HepG2 (cell line): Measurements from ENCODE around the gene GNAI2. TPM values are rescaled to one million over a fixed set of nuclear protein-coding genes. Genes with fewer than 3 reads are reported as not detected.
A peak's percentile ranks its signal among the peaks of the same experiment; 100 is the strongest.

Experiments
- CBX5 ChIP-seq: sonication (generic); formaldehyde crosslinking; IDR thresholded peaks from 2 replicates; pipeline ENCODE4 v1.4.0; 2020; ENCODE audit warnings: missing genetic modification reagents, borderline replicate concordance
- CCDC6 ChIP-seq: sonication (generic); formaldehyde crosslinking; IDR thresholded peaks from 2 replicates; pipeline ENCODE4 v1.8.1; 2022; ENCODE audit warnings: mild to moderate bottlenecking, missing genetic modification reagents, moderate library complexity
- ESRRA ChIP-seq: sonication (generic); formaldehyde crosslinking; IDR thresholded peaks from 2 replicates; pipeline ENCODE4 v1.5.1; 2020; ENCODE audit warnings: mild to moderate bottlenecking, low read depth, missing genetic modification reagents
- FOXK1 ChIP-seq: sonication (generic); formaldehyde crosslinking; IDR thresholded peaks from 2 replicates; pipeline ENCODE4 v1.4.0; 2020; ENCODE audit warnings: low read depth, missing genetic modification reagents, borderline replicate concordance
- FUBP1 ChIP-seq: sonication (generic); formaldehyde crosslinking; IDR thresholded peaks from 2 replicates; pipeline ENCODE4 v1.5.1; 2020; ENCODE audit warnings: missing genetic modification reagents, mild to moderate bottlenecking, borderline replicate concordance
- GMEB2 ChIP-seq: IDR thresholded peaks from 2 replicates; pipeline ENCODE4 v1.6.1; 2016; ENCODE audit warnings: missing biosample characterization, missing genetic modification reagents, low read depth
- HOXA9 ChIP-seq: sonication (generic); formaldehyde crosslinking; IDR thresholded peaks from 2 replicates; pipeline ENCODE4 v1.8.1; 2022; ENCODE audit warnings: missing genetic modification reagents, mild to moderate bottlenecking, moderate library complexity, borderline replicate concordance
- MAF1 ChIP-seq: sonication (generic); formaldehyde crosslinking; IDR thresholded peaks from 2 replicates; pipeline ENCODE4 v1.5.0; 2020; ENCODE audit warnings: missing genetic modification reagents, borderline replicate concordance
- MED13 ChIP-seq: sonication (generic); formaldehyde crosslinking; IDR thresholded peaks from 2 replicates; pipeline ENCODE4 v1.5.0; 2020; ENCODE audit warnings: missing genetic modification reagents
- MTF2 ChIP-seq: sonication (generic); formaldehyde crosslinking; IDR thresholded peaks from 2 replicates; pipeline ENCODE4 v1.5.0; 2020; ENCODE audit warnings: missing genetic modification reagents, borderline replicate concordance
- SRY ChIP-seq: sonication (generic); formaldehyde crosslinking; IDR thresholded peaks from 2 replicates; pipeline ENCODE4 v1.8.0; 2022; ENCODE audit warnings: mild to moderate bottlenecking, missing genetic modification reagents
- TEAD3 ChIP-seq: optimal IDR thresholded peaks from 2 replicates; pipeline ENCODE3; 2016; ENCODE audit warnings: borderline replicate concordance
- ZBTB3 ChIP-seq: sonication (generic); formaldehyde crosslinking; IDR thresholded peaks from 2 replicates; pipeline ENCODE4 v1.4.0; 2020; ENCODE audit warnings: low read depth, mild to moderate bottlenecking, moderate library complexity, missing genetic modification reagents, borderline replicate concordance
- ZBTB4 ChIP-seq: sonication (generic); formaldehyde crosslinking; IDR thresholded peaks from 2 replicates; pipeline ENCODE4 v1.4.0; 2020; ENCODE audit warnings: missing genetic modification reagents, mild to moderate bottlenecking, borderline replicate concordance
- ZNF724P ChIP-seq: sonication (generic); formaldehyde crosslinking; IDR thresholded peaks from 2 replicates; pipeline ENCODE4 v1.8.0; 2022; ENCODE audit warnings: missing genetic modification reagents, borderline replicate concordance
- ZNF770 ChIP-seq: sonication (generic); formaldehyde crosslinking; IDR thresholded peaks from 2 replicates; pipeline ENCODE4 v1.5.0; 2020; ENCODE audit warnings: mild to moderate bottlenecking, missing genetic modification reagents
- ZNF839 ChIP-seq: sonication (generic); formaldehyde crosslinking; IDR thresholded peaks from 2 replicates; pipeline ENCODE4 v1.4.0; 2020; ENCODE audit warnings: missing genetic modification reagents, mild to moderate bottlenecking, borderline replicate concordance
- ZNF883 ChIP-seq: sonication (generic); formaldehyde crosslinking; IDR thresholded peaks from 2 replicates; pipeline ENCODE4 v1.5.1; 2020; ENCODE audit warnings: mild to moderate bottlenecking, missing genetic modification reagents; ENCODE audit errors: not compliant biosample characterization
- ZNF891 ChIP-seq: sonication (generic); formaldehyde crosslinking; IDR thresholded peaks from 2 replicates; pipeline ENCODE4 v1.5.0; 2020; ENCODE audit warnings: mild to moderate bottlenecking, missing genetic modification reagents
- polyA plus RNA-seq, 8 experiments: library from polyadenylated mRNA; depleted of rRNA in 3 of 8; stranded (reverse) in 7 of 8; unstranded in 1 of 8; fragments of >200 nt; fragmentation: Illumina TruSeq in 4 of 8; extraction: Trizol in 4 of 8; gene quantifications; 2 replicates each; pipeline versions ENCODE4 v1.2.1 to v1.2.3, GENCODE V29; 2011 to 2016; ENCODE audit warnings: low read depth in 4 of 8, missing spikeins in 1 of 8, mixed read lengths in 1 of 8; ENCODE audit not compliant: insufficient read depth in 1 of 8
- total RNA-seq, 5 experiments: library from RNA; depleted of rRNA; stranded (reverse); fragments of >200 nt; fragmentation: Illumina TruSeq; extraction: Trizol; gene quantifications; 2 replicates each; pipeline ENCODE4 v1.2.3, GENCODE V29; 2016; ENCODE audit warnings: low read depth in 1 of 5

Gene GNAI2
- total and polyA plus RNA-seq, 2 of the 13 experiments (the other 11 are each of a cell fraction or from before 2014, with no cell fraction given) = 51.1 to 66.2 TPM

- peak; percentile 93 for TF ChIP-seq GMEB2 (CRISPR knock-in tag)
- no peak for TF ChIP-seq ZNF770
- no peak for TF ChIP-seq ZBTB3 (CRISPR knock-in tag)
- TF ChIP-seq MTF2 (CRISPR knock-in tag) = no peak
- TF ChIP-seq ZNF839 (CRISPR knock-in tag) = no peak; the same call in 1 of the 2 replicates
- TF ChIP-seq ZBTB4 = no peak
- TF ChIP-seq ZNF891 (CRISPR knock-in tag) = peak; percentile 76
- TF ChIP-seq MAF1 (CRISPR knock-in tag) = no peak
- TF ChIP-seq HOXA9 (CRISPR knock-in tag) = no peak
- TF ChIP-seq FOXK1 (CRISPR knock-in tag) = peak; percentile 90
- TF ChIP-seq TEAD3 (CRISPR knock-in tag) = peak; percentile 67
- TF ChIP-seq FUBP1 (CRISPR knock-in tag) = no peak
- TF ChIP-seq ZNF883 = peak; percentile 79
- no peak for TF ChIP-seq ZNF724P (CRISPR knock-in tag)
- peak; percentile 51; the same call in 1 of the 2 replicates for TF ChIP-seq CBX5
- peak; percentile 48; the same call in 1 of the 2 replicates for TF ChIP-seq SRY (CRISPR knock-in tag)
- TF ChIP-seq MED13 (CRISPR knock-in tag) = no peak
- no peak for TF ChIP-seq CCDC6 (CRISPR knock-in tag)
- TF ChIP-seq ESRRA (CRISPR knock-in tag) = peak; percentile 71
Observed at GRCh38 chr3:50292159-50293078, 56.4 kb downstream of the GNAI2 start, which contains the start of gene IFRD2 (continued).
